Astrocyte (in vitro differentiated cells and primary cell): ENCODE results near the gene FDX2.

Source experiments
- CTCF ChIP-seq: IDR thresholded peaks from 2 replicates; pipeline ENCODE4 v1.5.1; 2011; ENCODE audit warnings: low read depth, mild to moderate bottlenecking, inconsistent platforms, low read length, moderate library complexity; ENCODE audit not compliant: insufficient read depth
- EZH2 ChIP-seq: IDR thresholded peaks from 2 replicates; pipeline ENCODE4 v1.6.1; 2012; ENCODE audit warnings: mild to moderate bottlenecking, low read length, inconsistent platforms; ENCODE audit not compliant: insufficient read depth

DNA sequence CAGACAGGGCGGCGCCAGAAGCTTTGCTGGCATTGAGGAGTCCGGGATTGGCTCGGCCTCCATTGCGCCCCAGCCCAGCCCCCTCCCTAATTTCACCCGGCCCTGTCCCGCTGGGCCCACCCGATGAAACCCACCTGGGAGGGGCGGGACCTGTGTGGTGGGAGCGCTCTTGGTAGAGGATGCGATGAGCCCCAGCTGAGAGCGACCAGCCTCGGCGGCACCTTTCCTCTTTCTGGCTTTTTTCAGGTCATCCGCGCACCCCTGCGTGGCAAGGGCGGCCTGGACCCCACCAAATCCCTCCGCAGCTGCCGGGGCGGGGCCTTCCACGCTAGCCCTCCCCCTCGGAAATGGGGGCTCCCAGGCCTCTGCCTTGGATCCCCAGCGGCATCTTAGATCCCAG is 6.4 kb downstream of the FDX2 start, which contains the start of gene ZGLP1:
- TF ChIP-seq EZH2 (no peak), CTCF (no peak)
